ENCODE measurements around the gene HSF5. TPM values are rescaled to one million over a fixed set of nuclear protein-coding genes. Genes with fewer than 3 reads are reported as not detected.

HSF5 gene
- total and polyA plus RNA-seq, 2 donors (not counting 1 experiment from before 2014, with no cell fraction given), result 2.2 to 5.1 TPM

DNA sequence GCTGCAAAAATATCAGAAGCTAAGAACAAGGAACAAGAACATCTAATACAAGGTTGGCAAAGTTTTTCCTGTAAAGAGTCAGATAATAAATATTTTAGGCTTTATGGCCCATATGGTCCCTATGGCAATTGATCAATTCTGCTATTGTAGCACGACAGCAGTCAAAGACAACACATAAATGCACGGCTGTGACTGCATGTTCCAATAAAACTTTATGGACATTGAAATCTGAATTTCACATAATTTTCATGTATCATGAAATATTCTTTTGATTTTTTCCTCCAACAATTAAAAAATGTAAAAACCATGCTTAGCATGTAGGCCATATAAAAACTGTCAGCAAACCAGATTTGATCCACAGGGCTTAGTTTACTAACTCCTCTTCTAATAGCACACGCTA is 60.4 kb downstream of the HSF5 start:
- 100% methylated on average over 2 of the region's 3 CpGs for WGBS (ENCODE audit: insufficient coverage)
- H3K4me2 ChIP-seq (replicated peaks; ENCODE audit: low read depth, low read length, poor library complexity, severe bottlenecking), result peak overlapping the region; percentile 22
- TF ChIP-seq EZH2 (IDR thresholded peaks at IDR 0.05; ENCODE audit: borderline replicate concordance, insufficient read depth, low read depth, low read length, poor library complexity, severe bottlenecking), result no peak
- TF ChIP-seq, protein P1, sequence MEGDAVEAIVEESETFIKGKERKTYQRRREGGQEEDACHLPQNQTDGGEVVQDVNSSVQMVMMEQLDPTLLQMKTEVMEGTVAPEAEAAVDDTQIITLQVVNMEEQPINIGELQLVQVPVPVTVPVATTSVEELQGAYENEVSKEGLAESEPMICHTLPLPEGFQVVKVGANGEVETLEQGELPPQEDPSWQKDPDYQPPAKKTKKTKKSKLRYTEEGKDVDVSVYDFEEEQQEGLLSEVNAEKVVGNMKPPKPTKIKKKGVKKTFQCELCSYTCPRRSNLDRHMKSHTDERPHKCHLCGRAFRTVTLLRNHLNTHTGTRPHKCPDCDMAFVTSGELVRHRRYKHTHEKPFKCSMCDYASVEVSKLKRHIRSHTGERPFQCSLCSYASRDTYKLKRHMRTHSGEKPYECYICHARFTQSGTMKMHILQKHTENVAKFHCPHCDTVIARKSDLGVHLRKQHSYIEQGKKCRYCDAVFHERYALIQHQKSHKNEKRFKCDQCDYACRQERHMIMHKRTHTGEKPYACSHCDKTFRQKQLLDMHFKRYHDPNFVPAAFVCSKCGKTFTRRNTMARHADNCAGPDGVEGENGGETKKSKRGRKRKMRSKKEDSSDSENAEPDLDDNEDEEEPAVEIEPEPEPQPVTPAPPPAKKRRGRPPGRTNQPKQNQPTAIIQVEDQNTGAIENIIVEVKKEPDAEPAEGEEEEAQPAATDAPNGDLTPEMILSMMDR (IDR thresholded peaks at IDR 0.05), result no peak
- POLR2A ChIA-PET, result no interaction called here
- H3K79me2 ChIP-seq (ENCODE audit: control insufficient read depth, insufficient read depth, low read length), result no peaks in the 10 kb centered on the region
- intact Hi-C loops (cut with micrococcal nuclease), result no loop called here
- H3K27me3 ChIP-seq (replicated peaks in 1 of 4; ENCODE audit: control extremely low read depth in 1 of 4, control insufficient read depth in 3 of 4, insufficient read depth in 4 of 4, low read length in 3 of 4), result no peaks in the 10 kb centered on the region
- H3K4me1 ChIP-seq (ENCODE audit: control insufficient read depth in 2 of 2, insufficient read depth in 2 of 2, low read length in 2 of 2), result no peaks in the 10 kb centered on the region
- H3K9ac ChIP-seq (ENCODE audit: low read length), result no peak overlapping the region
- no peaks in the 10 kb centered on the region for H3K36me3 ChIP-seq (replicated peaks in 1 of 2; ENCODE audit: control extremely low read depth in 1 of 2, control insufficient read depth in 1 of 2, extremely low read depth in 1 of 2, insufficient read depth in 2 of 2, low read length in 1 of 2)
- Mint-ChIP-seq H3K9me3 (ENCODE audit: insufficient read depth) (no peaks in the 10 kb centered on the region), H3K4me3 (peak overlapping the region; percentile 59), H3K4me1 (peaks cover 5% of the 10 kb centered on the region), H3K27ac (peak overlapping the region; percentile 37), H3K27me3 (no peaks in the 10 kb centered on the region)
- DNase-seq, result no peak
- CTCF ChIA-PET, result interaction anchor here (1.6 to 2.0 kb wide), 3 partner anchors 10 to 110 kb away, joined by 3 to 12 read pairs (median 7); partner anchors contain the start of gene RNF43
- H2AFZ ChIP-seq (ENCODE audit: insufficient read depth, low read depth, low read length, poor library complexity, severe bottlenecking), result no peak overlapping the region
- H3K27ac ChIP-seq (ENCODE audit: low read length in 2 of 2), result no peak overlapping the region
- ATAC-seq (ENCODE audit: low read depth), result no peak
- no peaks in the 10 kb centered on the region for H3K9me3 ChIP-seq (ENCODE audit: control extremely low read depth in 1 of 3, control insufficient read depth in 2 of 3, insufficient read depth in 1 of 3, low read length in 2 of 3)
- no peak overlapping the region for H3K4me3 ChIP-seq (ENCODE audit: control extremely low read depth in 1 of 5, extremely low read depth in 1 of 5, insufficient read depth in 1 of 5, low read depth in 2 of 5, low read length in 4 of 5)
- no peaks in the 10 kb centered on the region for H4K20me1 ChIP-seq (ENCODE audit: control insufficient read depth, insufficient read depth, low read length, poor library complexity, severe bottlenecking)

DNA sequence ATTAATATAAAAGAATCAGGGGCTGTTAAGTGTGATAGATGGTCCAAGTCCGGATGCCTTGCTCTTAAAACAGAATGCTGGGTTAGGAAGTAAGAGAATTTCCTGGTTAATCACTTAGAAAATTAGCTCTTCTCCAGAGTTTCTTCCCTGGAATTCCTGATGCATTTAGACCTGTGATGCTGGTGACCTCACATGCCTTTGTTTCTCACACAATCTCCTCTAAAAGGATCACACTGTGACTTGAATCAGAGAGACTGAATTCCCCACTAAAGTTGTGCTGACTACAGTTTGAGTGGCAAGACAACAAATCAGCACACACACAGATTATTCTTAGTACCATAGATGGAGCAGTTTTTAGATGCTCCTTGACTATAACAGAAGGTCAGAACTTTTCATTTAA is 66.5 kb downstream of the HSF5 start:
- ChIA-PET CTCF (interaction anchor here (1.2 to 4.1 kb wide), 2 partner anchors 25 to 105 kb away, joined by 3 to 17 read pairs; no protein-coding TSS in a partner anchor), POLR2A (no interaction called here)
- ATAC-seq (ENCODE audit: low read depth) (no peak), DNase-seq (no peak)
- Histone ChIP-seq H4K20me1 (ENCODE audit: control insufficient read depth, insufficient read depth, low read length, poor library complexity, severe bottlenecking) (no peaks in the 10 kb centered on the region), H3K27ac (ENCODE audit: low read length in 2 of 2) (no peak overlapping the region), H3K79me2 (ENCODE audit: control insufficient read depth, insufficient read depth, low read length) (peaks cover 3% of the 10 kb centered on the region), H3K9ac (ENCODE audit: low read length) (no peak overlapping the region), H2AFZ (ENCODE audit: insufficient read depth, low read depth, low read length, poor library complexity, severe bottlenecking) (no peak overlapping the region), H3K36me3 (replicated peaks in 1 of 2; ENCODE audit: control extremely low read depth in 1 of 2, control insufficient read depth in 1 of 2, extremely low read depth in 1 of 2, insufficient read depth in 2 of 2, low read length in 1 of 2) (no peaks in the 10 kb centered on the region), H3K4me1 (ENCODE audit: control insufficient read depth in 2 of 2, insufficient read depth in 2 of 2, low read length in 2 of 2) (peaks cover 14 to 16% of the 10 kb centered on the region in 2 donors), H3K4me3 (ENCODE audit: control extremely low read depth in 1 of 5, extremely low read depth in 1 of 5, insufficient read depth in 1 of 5, low read depth in 2 of 5, low read length in 4 of 5) (no peak overlapping the region), H3K4me2 (replicated peaks; ENCODE audit: low read depth, low read length, poor library complexity, severe bottlenecking) (no peak overlapping the region), H3K27me3 (replicated peaks in 1 of 4; ENCODE audit: control extremely low read depth in 1 of 4, control insufficient read depth in 3 of 4, insufficient read depth in 4 of 4, low read length in 3 of 4) (no peaks in the 10 kb centered on the region), H3K9me3 (ENCODE audit: control extremely low read depth in 1 of 3, control insufficient read depth in 2 of 3, insufficient read depth in 1 of 3, low read length in 2 of 3) (no peaks in the 10 kb centered on the region)
- Mint-ChIP-seq H3K4me1 (peaks cover 21% of the 10 kb centered on the region), H3K27ac (no peak overlapping the region), H3K27me3 (no peaks in the 10 kb centered on the region), H3K9me3 (ENCODE audit: insufficient read depth) (no peaks in the 10 kb centered on the region), H3K4me3 (no peak overlapping the region)
- intact Hi-C loops (cut with micrococcal nuclease), result no loop called here
- no CpG with 5 or more reads among the region's 1 CpG for WGBS (ENCODE audit: insufficient coverage)
- TF ChIP-seq, protein P1 (IDR thresholded peaks at IDR 0.05), result no peak
- no peak for TF ChIP-seq EZH2 (IDR thresholded peaks at IDR 0.05; ENCODE audit: borderline replicate concordance, insufficient read depth, low read depth, low read length, poor library complexity, severe bottlenecking)
